OCI-LY1 (cell line): Measurements from ENCODE around the gene RUFY3.
A peak's percentile ranks its signal among the peaks of the same experiment; 100 is the strongest.

Experiments used
- H2AFZ ChIP-seq: fragments of 200-600 bp; sonication (generic), shearing (Covaris generic); 2 replicates; pipeline ENCODE4 v1.6.0; 2014; ENCODE audit warnings: antibody characterized with exemption, mild to moderate bottlenecking, low read length
- H3F3A ChIP-seq: fragments of 200-600 bp; sonication (generic), shearing (Covaris generic); 2 replicates; pipeline ENCODE4 v1.6.0; 2014; ENCODE audit warnings: mild to moderate bottlenecking, antibody characterized with exemption, low read length, moderate library complexity; ENCODE audit not compliant: insufficient read depth
- H3K27ac ChIP-seq: fragments of 200-600 bp; sonication (generic); 2 replicates; pipeline ENCODE4 v1.5.1; 2014; ENCODE audit warnings: low read length, mixed run types, mild to moderate bottlenecking, low read depth; ENCODE audit not compliant: poor library complexity, severe bottlenecking
- H3K27me3 ChIP-seq: fragments of 200-600 bp; sonication (generic); 2 replicates; pipeline ENCODE4 v1.6.0; 2014; ENCODE audit warnings: antibody characterized with exemption, mild to moderate bottlenecking, low read length, moderate library complexity; ENCODE audit not compliant: insufficient read depth
- H3K36me3 ChIP-seq: fragments of 200-600 bp; sonication (generic); 2 replicates; pipeline ENCODE4 v1.6.1; 2014; ENCODE audit warnings: mild to moderate bottlenecking, antibody characterized with exemption, low read length, moderate library complexity, mixed read lengths; ENCODE audit not compliant: insufficient read depth
- H3K4me1 ChIP-seq: fragments of 200-600 bp; sonication (generic); 2 replicates; pipeline ENCODE4 v1.5.1; 2014; ENCODE audit warnings: mild to moderate bottlenecking, low read length, moderate library complexity; ENCODE audit not compliant: insufficient read depth, severe bottlenecking
- H3K4me2 ChIP-seq: fragments of 200-600 bp; sonication (generic), shearing (Covaris generic); 2 replicates; pipeline ENCODE4 v1.6.1; 2014; ENCODE audit warnings: low read length
- H3K4me3 ChIP-seq: fragments of 200-600 bp; sonication (generic); 2 replicates; pipeline ENCODE4 v1.5.1; 2014; ENCODE audit warnings: low read length, low read depth, mild to moderate bottlenecking, mixed read lengths; ENCODE audit not compliant: poor library complexity, severe bottlenecking
- H3K79me2 ChIP-seq: fragments of 200-600 bp; shearing (Covaris generic); 2 replicates; pipeline ENCODE4 v1.6.1; 2016; ENCODE audit warnings: mixed run types, low read length, mixed read lengths; ENCODE audit not compliant: insufficient read depth
- H3K9ac ChIP-seq: fragments of 200-600 bp; sonication (generic), shearing (Covaris generic); 2 replicates; pipeline ENCODE4 v1.6.1; 2014; ENCODE audit warnings: mild to moderate bottlenecking, low read length, mixed read lengths
- H3K9me2 ChIP-seq: fragments of 200-600 bp; sonication (generic), shearing (Covaris generic); 2 replicates; pipeline ENCODE4 v1.6.1; 2014; ENCODE audit warnings: low read depth, mild to moderate bottlenecking, low read length, mixed read lengths
- H3K9me3 ChIP-seq: fragments of 200-600 bp; shearing (Covaris generic); 2 replicates; pipeline ENCODE4 v1.6.1; 2014; ENCODE audit warnings: low read length, mixed read lengths
- H4K20me1 ChIP-seq: fragments of 200-600 bp; sonication (generic), shearing (Covaris generic); 2 replicates; pipeline ENCODE4 v1.6.0; 2016; ENCODE audit warnings: mild to moderate bottlenecking, low read length; ENCODE audit not compliant: insufficient read depth
- CTCF ChIP-seq: fragments of 200-600 bp; sonication (generic), shearing (Covaris generic); IDR thresholded peaks from 2 replicates; pipeline ENCODE4 v1.5.1; 2017; ENCODE audit warnings: mild to moderate bottlenecking, antibody characterized with exemption, low read length, moderate library complexity, mixed read lengths
- EZH2 ChIP-seq: fragments of 200-600 bp; sonication (generic), shearing (Covaris generic); IDR thresholded peaks from 2 replicates; pipeline ENCODE4 v1.8.0; 2017; ENCODE audit warnings: borderline replicate concordance, mixed run types, mild to moderate bottlenecking, antibody characterized with exemption, low read length, moderate library complexity, mixed read lengths

The RUFY3 gene

GRCh38 chr4:70711599-70711998 lies 10.2 kb upstream of the RUFY3 start:
- Histone ChIP-seq H3K27ac (peak overlapping the region; percentile 80), H3K4me3 (peak overlapping the region; percentile 20), H3K9me2 (no peaks in the 10 kb centered on the region), H3K79me2 (peaks cover 82% of the 10 kb centered on the region), H3K36me3 (no peaks in the 10 kb centered on the region), H3K27me3 (no peaks in the 10 kb centered on the region), H3F3A (no peaks in the 10 kb centered on the region), H3K4me1 (peaks cover 95% of the 10 kb centered on the region), H2AFZ (no peak overlapping the region), H3K9ac (peak overlapping the region; percentile 28; the same call in 1 of the 2 replicates), H3K4me2 (peak overlapping the region; percentile 64), H3K9me3 (no peaks in the 10 kb centered on the region), H4K20me1 (no peaks in the 10 kb centered on the region)
- TF ChIP-seq CTCF (no peak), EZH2 (no peak)

- peaks cover 95% of the 10 kb centered on the region for H3K4me1 ChIP-seq
- H3K9ac ChIP-seq, result peak overlapping the region; percentile 28; the same call in 1 of the 2 replicates
- TF ChIP-seq EZH2, result no peak
- TF ChIP-seq CTCF, result no peak
- no peaks in the 10 kb centered on the region for H3K9me3 ChIP-seq
- peak overlapping the region; percentile 80 for H3K27ac ChIP-seq
- H3K79me2 ChIP-seq, result peaks cover 82% of the 10 kb centered on the region
- H3K9me2 ChIP-seq, result no peaks in the 10 kb centered on the region
- H3K4me2 ChIP-seq, result peak overlapping the region; percentile 64
- H3K36me3 ChIP-seq, result no peaks in the 10 kb centered on the region
- H2AFZ ChIP-seq, result no peak overlapping the region
- H3F3A ChIP-seq, result no peaks in the 10 kb centered on the region
- peak overlapping the region; percentile 20 for H3K4me3 ChIP-seq
- H4K20me1 ChIP-seq, result no peaks in the 10 kb centered on the region
- no peaks in the 10 kb centered on the region for H3K27me3 ChIP-seq
Measured at GRCh38 chr4:70712150-70712549, 9.6 kb upstream of the RUFY3 start.

GRCh38 chr4:70712604-70713452 lies 8.9 kb upstream of the RUFY3 start:
- H3K36me3 ChIP-seq, result no peaks in the 10 kb centered on the region
- H3K79me2 ChIP-seq, result peaks cover 80% of the 10 kb centered on the region
- H3K9me3 ChIP-seq, result no peaks in the 10 kb centered on the region
- H3K4me2 ChIP-seq, result peak overlapping the region; percentile 64
- peak overlapping the region; percentile 20; the same call in 1 of the 2 replicates for H3K9ac ChIP-seq
- TF ChIP-seq CTCF (no peak), EZH2 (no peak)
- no peaks in the 10 kb centered on the region for H3F3A ChIP-seq
- H3K4me3 ChIP-seq, result peak overlapping the region; percentile 41
- H4K20me1 ChIP-seq, result no peaks in the 10 kb centered on the region
- H2AFZ ChIP-seq, result no peak overlapping the region
- H3K4me1 ChIP-seq, result peaks cover 93% of the 10 kb centered on the region
- H3K27ac ChIP-seq, result peak overlapping the region; percentile 80
- no peaks in the 10 kb centered on the region for H3K27me3 ChIP-seq
- no peaks in the 10 kb centered on the region for H3K9me2 ChIP-seq
